SK-N-MC (cell line): ENCODE measurements around the gene HLF.

Experiments used
- EZH2 ChIP-seq: fragments of 200-600 bp; sonication (generic); IDR thresholded peaks from one replicate; pipeline ENCODE4 v1.6.1; 2017; ENCODE audit warnings: antibody characterized with exemption
- POLR2AphosphoS5 ChIP-seq: IDR thresholded peaks from 2 replicates; pipeline ENCODE4 v1.6.1; 2012; ENCODE audit warnings: mild to moderate bottlenecking, low read depth, low read length, borderline replicate concordance

GRCh38 chr17:55264645-55265298, at the start of gene HLF:
- no peak for TF ChIP-seq POLR2AphosphoS5
- TF ChIP-seq EZH2: no peak
